C4-2B (cell line): ENCODE data around the gene GOLIM4.

Source experiments
- ZFX ChIP-seq: fragments of 450-650 bp; IDR thresholded peaks from 2 replicates; pipeline ENCODE4 v1.6.1; 2017
- TF ChIP-seq, protein P1 (sequence below): fragments of 450-650 bp; conservative IDR thresholded peaks from 2 replicates; pipeline ENCODE4 v1.5.1; 2017; ENCODE audit warnings: mild to moderate bottlenecking

GRCh38 chr3:168085491-168086119, 10.1 kb downstream of the GOLIM4 start:
- TF ChIP-seq, protein P1, sequence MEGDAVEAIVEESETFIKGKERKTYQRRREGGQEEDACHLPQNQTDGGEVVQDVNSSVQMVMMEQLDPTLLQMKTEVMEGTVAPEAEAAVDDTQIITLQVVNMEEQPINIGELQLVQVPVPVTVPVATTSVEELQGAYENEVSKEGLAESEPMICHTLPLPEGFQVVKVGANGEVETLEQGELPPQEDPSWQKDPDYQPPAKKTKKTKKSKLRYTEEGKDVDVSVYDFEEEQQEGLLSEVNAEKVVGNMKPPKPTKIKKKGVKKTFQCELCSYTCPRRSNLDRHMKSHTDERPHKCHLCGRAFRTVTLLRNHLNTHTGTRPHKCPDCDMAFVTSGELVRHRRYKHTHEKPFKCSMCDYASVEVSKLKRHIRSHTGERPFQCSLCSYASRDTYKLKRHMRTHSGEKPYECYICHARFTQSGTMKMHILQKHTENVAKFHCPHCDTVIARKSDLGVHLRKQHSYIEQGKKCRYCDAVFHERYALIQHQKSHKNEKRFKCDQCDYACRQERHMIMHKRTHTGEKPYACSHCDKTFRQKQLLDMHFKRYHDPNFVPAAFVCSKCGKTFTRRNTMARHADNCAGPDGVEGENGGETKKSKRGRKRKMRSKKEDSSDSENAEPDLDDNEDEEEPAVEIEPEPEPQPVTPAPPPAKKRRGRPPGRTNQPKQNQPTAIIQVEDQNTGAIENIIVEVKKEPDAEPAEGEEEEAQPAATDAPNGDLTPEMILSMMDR = no peak
- TF ChIP-seq ZFX = no peak
